AG08396 (cell line): ENCODE measurements around the gene ZBTB46.
A peak's percentile ranks its signal among the peaks of the same experiment; 100 is the strongest.

Source experiments
- DNase-seq: peaks from one replicate; pipeline ENCODE4 v3.0.0; 2012; ENCODE audit warnings: low spot score, mixed read lengths

The ZBTB46 gene

DNA sequence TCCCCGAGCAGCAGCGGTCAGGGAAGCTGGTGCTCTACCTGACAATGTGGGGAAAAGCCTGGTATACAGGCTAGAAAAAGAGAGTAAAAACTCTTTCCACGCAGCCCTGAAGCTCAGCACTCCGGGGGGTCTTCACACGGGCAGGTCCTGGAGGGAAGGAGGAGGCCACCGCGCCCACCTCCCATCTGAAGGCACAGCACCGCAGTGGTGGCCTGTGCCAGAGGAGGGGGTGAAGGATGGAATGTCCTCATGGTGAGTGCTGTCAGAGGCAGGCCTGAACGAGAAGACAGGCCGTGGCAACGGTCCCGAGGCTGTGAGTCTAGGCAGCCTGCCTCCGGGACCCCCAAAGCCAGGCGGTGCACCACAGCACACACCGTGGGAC, 85.6 kb downstream of the ZBTB46 start:
- peak; percentile 12 for DNase-seq

DNA sequence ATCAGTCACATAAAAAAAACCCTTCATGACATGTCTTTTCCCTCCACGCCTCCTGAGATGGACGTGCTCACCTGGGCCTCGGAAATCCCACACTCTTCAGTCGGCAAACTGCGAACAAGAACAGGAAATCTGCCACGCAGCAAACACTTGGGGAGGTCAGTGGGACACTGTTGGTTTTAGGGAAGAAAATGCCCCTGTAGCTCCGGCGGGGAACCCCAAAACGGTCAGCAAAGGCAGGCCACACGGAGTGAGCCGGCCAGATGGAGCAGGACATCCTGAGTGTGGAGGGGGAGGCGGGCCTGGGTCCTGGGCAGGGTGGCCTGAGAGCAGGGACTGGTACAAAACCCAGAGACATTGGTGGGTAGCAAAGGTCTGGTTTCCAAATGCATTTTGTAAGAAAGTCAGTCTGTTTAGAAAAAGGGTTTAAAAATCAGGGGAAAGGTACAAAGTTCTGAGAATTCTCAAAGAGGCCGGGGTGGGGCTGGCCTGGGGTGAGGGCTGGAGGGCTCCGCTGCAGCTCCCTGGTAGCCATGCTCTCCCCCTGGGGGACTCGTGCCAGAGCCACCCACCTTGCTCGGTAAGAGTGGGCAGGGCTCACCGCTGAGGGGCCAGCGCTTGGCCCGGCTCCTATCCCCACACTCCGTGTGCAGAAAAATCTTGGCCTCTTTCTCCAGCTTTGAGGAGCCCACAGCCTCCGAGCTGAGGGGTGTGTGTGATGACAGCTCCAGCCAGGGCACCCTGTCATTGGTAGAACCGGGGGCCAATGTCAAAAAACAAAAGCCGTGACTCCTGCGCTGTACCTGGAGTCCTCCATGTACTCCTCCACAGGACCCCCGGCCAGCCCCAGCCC, 86.3 kb downstream of the ZBTB46 start:
- DNase-seq, result no peak

DNA sequence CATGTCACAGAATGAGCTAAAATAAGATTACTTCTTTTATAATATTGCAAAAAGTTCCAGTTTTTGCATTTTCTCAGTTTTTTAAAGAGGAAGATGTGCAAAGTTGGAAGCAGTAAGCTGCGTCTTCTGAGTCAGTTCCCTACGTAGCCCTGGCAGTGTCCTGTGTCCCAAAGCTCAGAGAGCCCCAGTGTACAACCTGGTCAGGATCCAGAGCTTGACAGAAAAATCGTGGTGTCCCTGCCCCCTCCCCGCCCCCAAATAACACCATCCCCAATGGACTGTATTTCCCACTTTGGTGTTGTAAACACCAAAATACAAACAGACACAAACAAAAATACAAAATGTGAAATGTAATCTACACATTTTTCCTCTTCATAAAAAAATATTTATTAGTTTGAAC, 86.9 kb downstream of the ZBTB46 start:
- no peak for DNase-seq

DNA sequence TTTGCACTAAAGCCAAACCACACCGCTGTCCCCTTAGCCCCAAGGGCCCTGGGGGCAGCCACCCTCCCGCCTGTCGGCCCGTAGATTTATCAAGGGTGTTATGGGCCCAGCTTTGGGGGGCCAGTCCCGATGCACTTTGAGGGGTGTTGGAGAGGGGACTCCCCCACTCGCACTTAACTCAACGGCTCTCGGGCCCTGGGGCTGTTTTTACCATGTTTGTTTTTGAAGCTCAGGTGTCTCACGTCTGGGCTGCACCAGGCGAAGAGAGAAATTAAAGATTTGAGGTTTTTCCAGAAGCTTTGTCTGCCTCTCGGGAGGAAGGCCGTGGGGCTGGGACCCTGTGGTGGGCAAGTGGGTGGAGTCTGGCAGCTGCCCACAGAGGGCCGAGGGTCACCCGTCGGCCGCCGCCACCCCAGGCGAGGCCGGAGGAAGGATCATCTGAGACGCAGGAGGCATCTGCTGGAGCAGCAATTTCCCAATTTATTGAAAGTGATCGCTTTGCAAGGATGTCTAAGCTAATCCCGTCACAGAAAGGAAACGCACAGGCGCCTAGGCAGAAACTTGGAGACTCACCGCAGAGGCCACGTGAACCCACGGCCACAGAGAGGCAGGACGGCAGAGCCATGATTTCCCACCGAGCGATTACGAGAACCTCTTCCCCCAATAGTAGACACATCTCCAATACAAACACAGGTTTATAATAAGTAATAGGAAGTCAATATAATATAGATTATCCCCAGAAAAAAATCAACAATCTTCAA, 87.7 kb downstream of the ZBTB46 start:
- DNase-seq, result no peak

DNA sequence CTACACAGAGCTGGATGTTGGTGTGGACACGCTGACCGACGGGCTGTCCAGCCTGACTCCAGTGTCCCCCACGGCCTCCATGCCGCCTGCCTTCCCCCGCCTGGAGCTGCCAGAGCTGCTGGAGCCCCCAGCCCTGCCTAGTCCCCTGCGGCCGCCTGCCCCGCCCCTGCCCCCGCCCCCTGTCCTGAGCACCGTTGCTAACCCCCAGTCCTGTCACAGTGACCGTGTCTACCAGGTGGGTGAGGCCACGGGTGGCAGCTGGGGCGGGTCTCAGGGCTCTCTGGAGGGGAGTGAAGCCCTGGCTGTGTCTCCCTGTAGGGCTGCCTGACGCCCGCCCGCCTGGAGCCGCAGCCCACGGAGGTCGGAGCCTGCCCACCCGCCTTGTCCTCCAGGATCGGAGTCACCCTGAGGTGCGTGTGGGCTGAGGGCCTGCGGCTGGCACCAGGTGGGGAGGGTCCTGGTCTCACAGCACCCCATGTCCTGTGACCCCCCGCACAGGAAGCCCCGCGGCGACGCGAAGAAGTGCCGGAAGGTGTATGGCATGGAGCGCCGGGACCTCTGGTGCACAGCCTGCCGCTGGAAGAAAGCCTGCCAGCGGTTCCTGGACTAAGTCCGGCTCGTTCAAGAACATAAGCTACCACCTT, 88.6 kb downstream of the ZBTB46 start:
- no peak for DNase-seq

DNA sequence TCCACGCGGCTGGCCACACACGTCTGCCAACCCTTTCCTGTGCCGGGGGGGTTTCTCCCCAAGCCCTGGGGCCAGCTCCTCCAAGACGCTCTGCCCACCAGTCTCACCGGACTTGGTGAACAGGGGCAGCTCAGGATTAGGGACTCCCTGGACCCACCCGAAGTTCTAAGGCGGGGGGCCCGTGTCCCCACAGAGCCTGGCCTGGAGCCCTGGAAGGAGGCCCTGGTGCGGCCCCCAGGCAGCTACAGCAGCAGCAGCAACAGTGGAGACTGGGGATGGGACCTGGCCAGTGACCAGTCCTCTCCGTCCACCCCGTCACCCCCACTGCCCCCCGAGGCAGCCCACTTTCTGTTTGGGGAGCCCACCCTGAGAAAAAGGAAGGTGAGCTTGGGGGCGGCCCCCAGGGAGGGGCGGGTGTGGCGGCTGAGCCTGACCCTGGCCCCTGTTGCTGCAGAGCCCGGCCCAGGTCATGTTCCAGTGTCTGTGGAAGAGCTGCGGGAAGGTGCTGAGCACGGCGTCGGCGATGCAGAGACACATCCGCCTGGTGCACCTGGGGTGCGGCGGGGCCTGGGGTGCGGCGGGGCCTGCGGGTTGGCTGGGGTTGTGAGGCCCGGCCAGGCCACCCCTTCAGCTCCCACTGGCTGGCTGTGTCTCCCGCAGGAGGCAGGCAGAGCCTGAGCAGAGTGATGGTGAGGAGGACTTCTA, 89.2 kb downstream of the ZBTB46 start:
- peak; percentile 14 for DNase-seq

DNA sequence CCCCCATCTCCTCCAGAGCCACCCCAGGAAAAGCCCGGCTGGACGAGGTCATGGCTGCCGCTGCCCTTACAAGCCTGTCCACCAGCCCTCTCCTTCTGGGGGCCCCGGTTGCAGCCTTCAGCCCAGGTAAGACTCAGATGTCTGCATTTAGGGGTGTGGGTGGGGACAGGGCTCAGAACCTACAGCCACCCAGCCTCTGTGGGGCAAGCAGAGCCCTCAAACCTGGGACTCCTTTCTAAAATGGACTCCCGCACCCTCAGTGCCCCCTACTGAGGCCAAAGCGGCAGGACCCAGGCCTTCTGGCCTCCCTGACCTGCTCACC, 89.7 kb downstream of the ZBTB46 start:
- DNase-seq, result no peak

DNA sequence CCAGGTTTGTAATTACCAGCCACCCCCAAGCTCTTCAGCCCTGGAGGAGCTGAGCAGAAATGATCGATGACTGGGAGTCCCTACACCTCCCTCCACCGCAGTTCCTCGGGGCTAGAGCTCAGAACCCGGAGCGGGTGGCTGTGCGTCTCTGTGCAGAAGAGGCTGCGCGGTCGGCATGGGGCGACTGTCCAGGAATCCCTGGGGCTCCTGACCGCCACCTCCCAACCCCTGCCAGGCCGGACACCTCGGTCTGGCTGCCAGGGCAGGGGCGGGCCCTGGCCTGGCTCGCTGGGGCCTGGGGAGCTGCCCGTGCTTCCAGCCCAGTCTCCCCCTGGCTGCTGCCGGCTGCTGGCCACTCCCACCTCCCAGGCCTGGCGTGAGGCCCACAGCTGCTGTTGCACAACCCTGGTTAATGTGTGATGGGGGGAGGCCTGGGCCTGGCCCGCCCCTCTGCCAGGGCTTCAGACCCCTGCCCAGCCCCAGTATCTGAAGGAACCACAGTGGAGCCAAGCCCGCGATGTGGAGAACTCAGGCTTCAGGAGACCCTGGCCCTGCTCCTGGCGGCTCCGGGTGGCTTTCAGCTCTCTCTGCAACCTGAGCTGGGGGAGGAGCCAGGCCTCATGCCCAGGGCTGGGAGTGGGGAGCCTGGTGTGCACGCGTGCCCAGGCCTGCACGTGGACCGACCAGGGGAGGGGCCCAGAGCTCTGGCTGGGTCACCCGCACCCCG, 90.3 kb downstream of the ZBTB46 start:
- peak; percentile 97 for DNase-seq

DNA sequence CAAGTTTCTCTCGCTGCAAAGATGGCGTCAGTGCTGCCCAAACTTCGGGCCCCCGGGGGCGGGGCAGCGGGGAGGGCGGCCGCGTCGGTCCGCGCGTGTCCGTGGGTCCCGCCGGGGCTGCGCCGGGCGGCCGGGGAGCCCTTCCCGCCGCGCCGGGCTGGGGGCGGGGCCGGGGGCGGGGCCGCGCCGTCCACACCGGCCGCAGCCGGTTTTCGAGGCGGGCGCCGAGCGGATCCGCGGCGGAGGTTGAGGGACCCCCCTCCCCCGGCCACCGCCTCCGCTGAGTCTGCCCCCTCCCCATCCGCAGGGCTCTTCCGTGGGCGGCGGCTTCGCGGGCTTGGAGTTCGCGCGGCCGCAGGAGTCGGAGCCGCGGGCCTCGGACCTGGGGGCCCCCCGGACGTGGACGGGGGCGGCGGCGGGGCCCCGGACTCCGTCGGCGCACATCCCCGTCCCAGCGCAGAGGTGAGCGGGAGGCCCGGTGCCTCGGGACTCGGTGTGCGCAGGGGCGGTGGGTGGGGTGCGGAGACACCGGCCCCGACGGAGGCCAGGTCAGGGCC, 90.9 kb downstream of the ZBTB46 start:
- DNase-seq, result peak; percentile 85

DNA sequence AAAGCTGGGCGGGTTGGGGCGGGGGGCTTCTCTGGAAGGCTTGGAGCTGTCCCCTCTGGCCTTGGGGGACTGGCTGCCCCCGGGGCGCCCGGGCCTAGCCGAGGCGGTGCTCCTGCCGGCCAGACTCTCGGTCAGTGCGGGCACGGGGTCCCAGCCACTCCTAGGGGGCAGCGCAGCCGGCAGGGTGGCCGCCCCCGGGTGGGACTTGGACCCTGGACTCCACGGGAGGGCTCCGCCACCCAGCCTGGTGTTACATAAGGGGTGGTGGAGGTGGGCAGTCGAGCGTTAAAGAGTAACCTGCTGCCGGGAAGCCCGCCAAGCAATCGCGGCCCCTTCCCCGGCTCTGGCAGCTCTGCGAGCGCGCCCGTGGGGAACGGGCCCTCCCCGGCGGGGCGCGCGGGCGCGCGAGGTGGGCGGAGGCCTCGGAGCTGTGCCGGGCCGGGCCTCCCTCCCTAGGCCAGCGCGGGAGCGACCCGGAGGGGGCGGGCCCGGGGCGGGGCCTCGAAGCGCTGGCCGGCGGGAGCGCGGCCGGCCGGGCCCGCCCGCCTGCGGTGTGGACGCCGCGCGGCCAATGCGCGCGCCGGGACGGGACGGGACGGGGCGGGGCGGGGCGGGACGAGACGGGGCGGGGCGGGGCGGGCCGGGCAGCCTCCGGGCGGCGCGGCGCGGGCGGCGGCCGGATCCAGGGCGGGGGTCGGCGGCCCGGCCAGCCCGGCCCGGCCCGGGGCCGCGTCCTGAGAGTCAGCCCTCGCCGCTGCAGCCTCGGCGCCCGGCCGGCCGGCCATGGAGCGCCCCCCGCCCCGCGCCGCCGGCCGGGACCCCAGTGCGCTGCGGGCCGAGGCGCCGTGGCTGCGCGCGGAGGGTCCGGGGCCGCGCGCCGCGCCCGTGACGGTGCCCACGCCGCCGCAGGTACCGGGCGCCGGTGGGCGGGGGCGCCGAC, 91.7 kb downstream of the ZBTB46 start, which contains the start of gene SLC2A4RG:
SLC2A4RG (plus strand) TSS at position 647 of the 940 bp plus-strand sequence; CDS start at position 784, 137 bp downstream.
- DNase-seq, result peak; percentile 99

DNA sequence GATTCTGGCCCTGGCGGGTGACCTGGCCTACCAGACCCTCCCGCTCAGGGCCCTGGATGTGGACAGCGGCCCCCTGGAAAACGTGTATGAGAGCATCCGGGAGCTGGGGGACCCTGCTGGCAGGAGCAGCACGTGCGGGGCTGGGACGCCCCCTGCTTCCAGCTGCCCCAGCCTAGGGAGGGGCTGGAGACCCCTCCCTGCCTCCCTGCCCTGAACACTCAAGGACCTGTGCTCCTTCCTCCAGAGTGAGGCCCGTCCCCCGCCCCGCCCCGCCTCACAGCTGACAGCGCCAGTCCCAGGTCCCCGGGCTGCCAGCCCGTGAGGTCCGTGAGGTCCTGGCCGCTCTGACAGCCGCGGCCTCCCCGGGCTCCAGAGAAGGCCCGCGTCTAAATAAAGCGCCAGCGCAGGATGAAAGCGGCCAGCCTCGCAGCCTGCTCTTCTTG, 92.4 kb downstream of the ZBTB46 start:
- no peak for DNase-seq

DNA sequence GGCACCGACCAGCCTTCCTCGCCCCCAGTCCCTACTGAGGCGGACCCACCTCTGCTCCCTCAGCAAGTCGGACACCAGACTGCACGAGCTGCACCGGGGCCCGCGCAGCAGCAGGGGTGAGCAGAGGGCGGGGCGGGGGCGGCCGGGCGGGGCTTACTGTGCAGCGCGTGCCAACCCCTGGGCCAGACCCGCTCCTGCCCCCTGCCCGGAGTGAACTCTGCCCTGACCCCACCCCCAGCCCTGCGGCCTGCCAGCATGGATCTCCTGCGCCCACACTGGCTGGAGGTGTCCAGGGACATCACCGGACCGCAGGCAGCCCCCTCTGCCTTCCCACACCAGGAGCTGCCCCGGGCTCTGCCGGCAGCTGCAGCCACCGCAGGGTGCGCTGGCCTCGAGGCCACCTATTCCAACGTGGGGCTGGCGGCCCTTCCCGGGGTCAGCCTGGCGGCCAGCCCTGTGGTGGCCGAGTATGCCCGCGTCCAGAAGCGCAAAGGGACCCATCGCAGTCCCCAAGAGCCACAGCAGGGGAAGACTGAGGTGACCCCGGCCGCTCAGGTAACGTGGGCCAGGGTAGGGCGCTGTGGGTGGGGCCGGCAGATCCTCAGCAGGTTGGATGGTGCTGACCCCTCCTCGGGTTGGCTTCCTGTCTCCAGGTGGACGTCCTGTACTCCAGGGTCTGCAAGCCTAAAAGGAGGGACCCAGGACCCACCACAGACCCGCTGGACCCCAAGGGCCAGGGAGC, 92.9 kb downstream of the ZBTB46 start:
- DNase-seq, result no peak

DNA sequence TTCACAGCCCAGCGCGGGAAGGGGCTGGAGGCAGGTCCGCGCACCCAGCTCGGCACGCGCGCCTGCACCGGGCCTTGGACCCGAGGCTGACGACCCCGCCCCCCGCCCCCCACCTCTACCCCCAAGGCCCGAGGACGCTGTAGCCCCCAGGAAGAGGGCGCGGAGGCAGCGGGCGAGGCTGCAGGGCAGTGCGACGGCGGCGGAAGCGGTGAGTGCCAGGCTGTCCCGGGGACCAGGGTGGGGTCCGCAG, 93.4 kb downstream of the ZBTB46 start:
- DNase-seq, result no peak

DNA sequence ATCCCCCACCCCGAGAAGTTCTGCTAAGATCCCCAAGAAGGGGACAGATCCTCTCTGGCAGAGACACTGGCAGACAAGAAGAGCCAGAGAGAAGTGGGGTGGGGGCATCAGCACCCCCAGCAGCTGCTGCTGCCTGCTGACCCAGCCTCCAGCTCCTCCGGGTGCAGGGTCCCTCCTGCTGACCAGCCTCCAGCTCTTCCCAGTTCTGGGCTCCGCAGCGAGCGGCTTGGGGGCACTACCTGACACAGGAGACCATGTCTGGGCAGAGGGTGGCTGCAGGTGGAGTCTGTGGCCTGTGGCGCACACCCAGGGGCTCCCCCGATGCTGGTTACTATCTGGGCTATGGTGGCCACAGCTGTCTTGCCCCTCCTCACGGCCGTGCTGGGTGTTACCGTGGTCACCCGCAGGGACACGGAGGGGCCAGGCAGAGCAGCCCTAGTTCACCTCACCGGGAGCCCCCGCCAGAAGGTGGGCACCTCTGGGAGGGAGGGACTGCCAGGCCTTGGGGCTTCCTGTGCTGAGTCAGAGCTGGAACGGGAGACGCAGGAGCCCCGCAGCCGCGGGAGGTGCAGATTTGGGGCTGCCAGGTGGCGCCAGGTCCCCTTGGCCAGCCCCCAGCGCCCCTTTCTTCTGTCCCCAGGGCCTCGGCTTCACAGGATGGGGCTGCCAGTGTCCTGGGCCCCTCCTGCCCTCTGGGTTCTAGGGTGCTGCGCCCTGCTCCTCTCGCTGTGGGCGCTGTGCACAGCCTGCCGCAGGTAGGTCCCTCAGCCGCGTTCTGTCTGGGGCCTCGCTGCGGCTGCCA, 94.0 kb downstream of the ZBTB46 start:
- no peak for DNase-seq

DNA sequence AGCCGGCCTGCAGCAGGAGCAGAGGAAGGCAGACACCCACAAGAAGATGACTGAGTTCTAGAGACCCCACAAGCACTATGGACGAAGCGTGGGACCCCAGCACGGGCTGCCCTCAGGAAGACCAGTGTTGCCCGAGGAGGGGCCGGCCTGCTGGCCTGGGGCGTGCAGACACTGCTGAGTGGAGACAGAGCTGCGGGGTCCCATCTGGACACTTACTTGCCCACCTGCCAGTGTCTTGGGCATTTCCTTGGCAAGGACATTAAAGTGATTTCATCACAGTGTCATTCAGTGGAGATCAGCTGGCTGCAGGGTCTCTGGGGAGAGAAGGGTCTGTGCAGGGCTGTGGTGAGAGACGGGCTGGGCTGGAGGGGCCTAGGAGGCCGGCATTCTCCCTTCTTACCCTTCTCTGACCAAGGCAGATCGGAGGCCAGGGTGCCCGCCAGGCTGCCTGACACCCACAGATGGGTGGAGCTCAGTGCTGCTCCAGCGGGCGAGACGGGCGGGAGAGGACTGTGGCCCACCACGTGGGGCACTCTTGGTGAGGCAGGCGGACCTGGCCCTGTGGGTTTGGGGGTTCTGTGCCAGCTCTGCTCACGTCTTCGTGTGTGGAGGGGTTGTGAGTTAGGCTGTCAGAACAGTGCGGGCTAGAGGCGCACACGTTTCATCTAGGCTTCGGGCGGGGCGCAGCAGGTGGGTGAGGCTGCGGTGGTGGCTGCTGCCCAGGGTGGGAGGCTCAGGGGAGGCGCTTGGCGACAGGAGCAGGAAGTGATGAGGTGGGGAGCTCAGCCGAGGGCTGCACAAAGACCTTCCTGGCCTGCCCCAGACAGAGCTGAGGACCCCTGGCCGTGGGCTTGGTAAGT, 95.0 kb downstream of the ZBTB46 start, which contains the start of gene LIME1:
LIME1 (plus strand) TSS at position 806 of the 860 bp plus-strand sequence. CDS start 886 bp downstream, outside the sequence.
- no peak for DNase-seq

DNA sequence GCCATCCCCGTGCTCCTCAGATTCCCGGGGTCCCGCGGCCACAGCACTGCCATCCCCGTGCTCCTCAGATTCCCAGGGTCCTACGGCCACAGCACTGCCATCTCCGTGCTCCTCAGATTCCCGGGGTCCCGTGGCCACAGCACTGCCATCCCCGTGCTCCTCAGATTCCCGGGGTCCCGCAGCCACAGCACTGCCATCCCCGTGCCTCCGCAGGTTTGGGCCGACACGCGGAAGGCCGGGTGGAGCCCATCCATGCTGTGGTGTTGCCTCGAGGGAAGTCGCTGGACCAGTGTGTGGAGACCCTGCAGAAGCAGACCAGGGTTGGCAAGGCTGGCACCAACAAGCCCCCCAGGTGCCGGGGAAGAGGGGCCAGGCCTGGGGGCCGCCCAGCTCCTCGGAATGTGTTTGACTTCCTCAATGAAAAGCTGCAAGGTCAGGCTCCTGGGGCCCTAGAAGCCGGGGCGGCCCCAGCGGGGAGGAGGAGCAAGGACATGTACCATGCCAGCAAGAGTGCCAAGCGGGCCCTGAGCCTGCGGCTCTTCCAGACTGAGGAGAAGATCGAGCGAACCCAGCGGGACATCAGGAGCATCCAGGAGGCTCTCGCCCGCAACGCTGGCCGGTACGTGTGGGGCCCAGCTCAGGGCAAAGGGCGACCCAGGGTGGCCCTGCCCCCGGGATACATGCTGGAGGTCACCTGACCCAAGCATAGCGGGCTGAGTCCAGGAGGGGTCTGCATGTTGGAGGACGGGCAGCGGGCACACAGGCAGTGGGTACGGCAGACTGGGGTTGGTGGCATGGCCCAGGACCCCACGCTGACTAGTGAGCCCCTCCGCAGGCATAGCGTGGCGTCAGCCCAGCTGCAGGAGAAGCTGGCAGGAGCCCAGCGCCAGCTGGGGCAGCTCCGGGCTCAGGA, 95.9 kb downstream of the ZBTB46 start:
- no peak for DNase-seq
